Large intestine (tissue), 3 donors: Measurements from ENCODE around the gene ZBP1. TPM values are rescaled to one million over a fixed set of nuclear protein-coding genes. Genes with fewer than 3 reads are reported as not detected.

Experiments used
- DNase-seq, 2 donors: peaks; one replicate each; pipeline versions ENCODE4 v3.0.0 to v3.0.0-alpha.2; 2013
- H3K27ac ChIP-seq: one replicate; pipeline ENCODE4 v1.5.1; 2013; ENCODE audit warnings: low read length
- H3K27me3 ChIP-seq: 2 replicates; pipeline ENCODE4 v1.6.1; 2013; ENCODE audit warnings: low read length; ENCODE audit not compliant: control insufficient read depth, insufficient read depth
- H3K36me3 ChIP-seq: 2 replicates; pipeline ENCODE4 v1.6.1; 2013; ENCODE audit warnings: low read length; ENCODE audit not compliant: control insufficient read depth, insufficient read depth
- H3K4me1 ChIP-seq: one replicate; pipeline ENCODE4 v1.6.1; 2013; ENCODE audit warnings: low read length; ENCODE audit not compliant: control insufficient read depth, insufficient read depth
- H3K4me3 ChIP-seq: one replicate; pipeline ENCODE4 v1.5.1; 2013; ENCODE audit warnings: low read length
- H3K9me3 ChIP-seq: one replicate; pipeline ENCODE4 v1.6.1; 2013; ENCODE audit warnings: mild to moderate bottlenecking, low read depth, low read length, moderate library complexity; ENCODE audit not compliant: control insufficient read depth
- WGBS: methylation state at CpG from one replicate; pipeline ENCODE4 v1.1.5; 2013; ENCODE audit warnings: low lambda C conversion rate; ENCODE audit not compliant: insufficient coverage; 5-methylcytosine and 5-hydroxymethylcytosine counted together
- polyA plus RNA-seq: library from polyadenylated mRNA; unstranded; fragments of 120-200 nt; gene quantifications from one replicate; pipeline ENCODE4 v1.2.1, GENCODE V29; 2013

The ZBP1 gene
- polyA plus RNA-seq, 1 donor = 0.40 TPM

DNA sequence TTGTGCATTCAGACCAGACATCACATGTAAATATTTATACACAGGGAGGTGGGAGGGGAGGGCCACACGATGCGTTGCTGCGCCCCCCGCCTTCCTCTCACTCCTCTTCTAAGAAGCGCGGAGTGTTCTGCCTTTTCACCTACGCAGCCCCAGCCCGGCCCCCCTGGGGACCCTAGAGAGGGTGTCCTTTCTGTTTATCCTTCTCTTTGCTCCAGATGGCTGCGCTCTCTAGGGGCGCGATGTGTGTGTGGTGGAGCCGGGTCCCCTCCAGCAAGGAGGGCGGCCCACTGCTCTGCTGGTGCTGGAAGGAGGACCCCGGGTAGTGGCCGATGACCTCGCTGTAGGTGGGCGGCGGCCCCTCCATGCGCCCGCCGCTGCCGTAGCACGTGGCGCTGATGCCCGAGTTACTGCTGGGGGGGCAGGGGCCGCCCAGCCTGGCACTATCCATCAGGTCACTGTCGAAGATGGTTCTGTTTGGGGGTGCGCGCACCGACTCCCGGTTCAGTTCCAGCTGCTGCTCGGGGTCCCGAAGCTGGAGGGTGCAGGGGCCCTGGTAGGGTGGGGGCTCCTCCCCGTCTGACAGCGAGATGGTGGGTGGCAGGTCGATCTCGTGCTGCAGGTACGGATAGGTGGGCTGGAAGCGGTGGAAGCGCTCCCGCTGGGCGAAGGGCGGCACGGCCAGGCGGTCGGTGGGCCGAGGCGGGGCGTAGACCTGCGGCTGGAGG is 31.8 kb upstream of the ZBP1 start:
- no peaks in the 10 kb centered on the region for H3K4me1 ChIP-seq
- no CpG with 5 or more reads among the region's 50 CpGs for WGBS
- peak in 1 of 2 donors; percentile 35 for DNase-seq
- H3K4me3 ChIP-seq = no peak overlapping the region
- peaks cover 27% of the 10 kb centered on the region for H3K36me3 ChIP-seq
- H3K27me3 ChIP-seq = no peaks in the 10 kb centered on the region
- no peaks in the 10 kb centered on the region for H3K9me3 ChIP-seq
- H3K27ac ChIP-seq = no peak overlapping the region

DNA sequence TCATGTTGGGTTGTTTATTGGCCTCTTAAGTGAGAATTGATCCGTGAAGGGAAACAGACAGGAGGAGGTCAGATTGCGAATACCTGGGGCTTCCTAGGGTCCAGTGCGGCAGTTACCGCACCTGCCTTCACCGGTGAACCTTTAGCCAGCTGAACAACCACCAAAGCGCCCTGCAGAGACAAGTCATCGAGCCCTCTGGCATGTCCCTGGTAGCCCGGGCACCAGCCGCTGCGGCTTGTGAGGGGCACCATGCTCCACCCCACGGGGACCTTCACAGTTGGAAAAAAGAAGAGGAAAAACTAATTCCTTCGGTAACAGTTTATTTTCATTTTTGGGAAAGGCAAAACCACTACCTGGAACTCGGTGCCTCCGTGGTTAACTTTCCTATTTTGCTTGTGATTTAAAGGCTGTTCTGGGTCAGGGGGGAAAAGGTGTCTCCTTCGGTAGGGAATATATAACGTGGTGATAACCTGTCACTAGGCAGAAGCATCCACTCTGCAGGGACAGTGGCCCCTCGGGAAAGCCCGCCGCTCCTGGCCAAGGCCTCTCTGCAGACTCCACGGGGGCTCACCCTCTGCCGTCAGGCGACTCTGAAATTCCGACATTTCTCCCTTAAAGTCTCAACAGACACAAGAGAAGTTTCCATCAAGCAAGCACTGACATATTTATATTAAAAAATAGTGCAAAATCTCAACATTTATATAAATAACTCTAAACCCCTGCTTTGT is 30.7 kb upstream of the ZBP1 start:
- H3K36me3 ChIP-seq = peaks cover 19% of the 10 kb centered on the region
- no peak for DNase-seq

DNA sequence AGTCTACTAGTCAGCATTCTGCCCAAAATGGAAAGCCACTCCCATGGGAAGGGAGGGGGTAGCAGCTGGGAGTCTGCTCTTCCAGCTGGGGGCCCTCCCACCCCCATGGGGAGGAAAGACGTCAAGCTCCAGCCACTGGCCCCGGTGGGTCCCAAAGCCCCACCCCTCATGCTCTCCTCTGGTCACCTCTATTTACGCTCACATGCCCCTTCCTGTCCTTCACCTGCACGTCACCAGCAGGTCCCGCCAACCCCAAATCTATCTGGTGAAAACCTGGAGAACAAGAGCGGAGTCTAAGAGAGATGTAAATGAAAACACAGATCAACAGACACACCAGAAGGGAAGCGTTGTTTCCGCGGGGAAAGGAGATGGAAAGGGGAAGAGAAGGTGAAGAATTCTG is 30.0 kb upstream of the ZBP1 start:
- no peaks in the 10 kb centered on the region for H3K27me3 ChIP-seq
- DNase-seq = no peak

More for the DNA sequence above, 30.7 kb upstream of the ZBP1 start:
- no peak overlapping the region for H3K27ac ChIP-seq
- H3K9me3 ChIP-seq = no peaks in the 10 kb centered on the region
- no CpG with 5 or more reads among the region's 23 CpGs for WGBS
- no peaks in the 10 kb centered on the region for H3K27me3 ChIP-seq
- no peak overlapping the region for H3K4me3 ChIP-seq
- no peaks in the 10 kb centered on the region for H3K4me1 ChIP-seq

DNA sequence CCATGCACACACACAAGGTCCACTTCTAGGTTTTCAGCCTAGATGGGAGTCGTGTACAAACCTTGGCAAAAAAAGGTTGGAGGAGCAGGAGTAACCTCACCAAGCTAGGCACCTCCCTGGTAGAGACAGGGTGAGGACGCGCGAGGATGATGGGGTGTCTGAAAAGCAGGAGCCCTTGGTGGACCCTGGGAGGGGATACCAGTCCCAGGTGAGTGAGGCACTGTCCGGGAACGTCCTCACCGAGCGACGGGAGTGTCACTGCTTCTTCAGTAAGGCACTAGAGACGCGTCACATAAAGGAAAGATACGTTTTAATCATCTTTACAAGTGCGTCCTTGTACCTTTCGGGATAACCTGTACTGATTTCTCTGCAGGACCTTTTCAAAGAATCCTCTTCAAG is 29.4 kb upstream of the ZBP1 start:
- H3K4me1 ChIP-seq = no peaks in the 10 kb centered on the region
- no peak for DNase-seq
- WGBS = 92% methylated on average over 2 of the region's 14 CpGs
- peaks cover 19% of the 10 kb centered on the region for H3K36me3 ChIP-seq
- no peak overlapping the region for H3K27ac ChIP-seq
- H3K27me3 ChIP-seq = no peaks in the 10 kb centered on the region
- no peak overlapping the region for H3K4me3 ChIP-seq
- no peaks in the 10 kb centered on the region for H3K9me3 ChIP-seq

More for the DNA sequence above, 30.0 kb upstream of the ZBP1 start:
- Histone ChIP-seq H3K36me3 (peaks cover 19% of the 10 kb centered on the region), H3K27ac (no peak overlapping the region), H3K4me3 (no peak overlapping the region), H3K4me1 (no peaks in the 10 kb centered on the region), H3K9me3 (no peaks in the 10 kb centered on the region)
- no CpG with 5 or more reads among the region's 9 CpGs for WGBS

DNA sequence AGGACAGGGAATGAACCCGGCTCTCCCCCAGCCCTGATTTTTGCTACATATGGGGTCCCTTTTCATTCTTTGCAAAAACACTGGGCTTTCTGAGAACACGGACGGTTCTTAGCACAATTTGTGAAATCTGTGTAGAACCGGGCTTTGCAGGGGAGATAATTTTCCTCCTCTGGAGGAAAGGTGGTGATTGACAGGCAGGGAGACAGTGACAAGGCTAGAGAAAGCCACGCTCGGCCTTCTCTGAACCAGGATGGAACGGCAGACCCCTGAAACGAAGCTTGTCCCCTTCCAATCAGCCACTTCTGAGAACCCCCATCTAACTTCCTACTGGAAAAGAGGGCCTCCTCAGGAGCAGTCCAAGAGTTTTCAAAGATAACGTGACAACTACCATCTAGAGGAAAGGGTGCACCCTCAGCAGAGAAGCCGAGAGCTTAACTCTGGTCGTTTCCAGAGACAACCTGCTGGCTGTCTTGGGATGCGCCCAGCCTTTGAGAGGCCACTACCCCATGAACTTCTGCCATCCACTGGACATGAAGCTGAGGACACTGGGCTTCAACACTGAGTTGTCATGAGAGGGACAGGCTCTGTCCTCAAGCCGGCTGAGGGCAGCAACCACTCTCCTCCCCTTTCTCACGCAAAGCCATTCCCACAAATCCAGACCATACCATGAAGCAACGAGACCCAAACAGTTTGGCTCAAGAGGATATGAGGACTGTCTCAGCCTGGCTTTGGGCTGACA is 28.8 kb upstream of the ZBP1 start:
- WGBS = 81% methylated on average over 3 of the region's 15 CpGs
- Histone ChIP-seq H3K27ac (no peak overlapping the region), H3K4me3 (no peak overlapping the region), H3K4me1 (no peaks in the 10 kb centered on the region), H3K27me3 (no peaks in the 10 kb centered on the region), H3K36me3 (peaks cover 19% of the 10 kb centered on the region), H3K9me3 (no peaks in the 10 kb centered on the region)
- DNase-seq = no peak

DNA sequence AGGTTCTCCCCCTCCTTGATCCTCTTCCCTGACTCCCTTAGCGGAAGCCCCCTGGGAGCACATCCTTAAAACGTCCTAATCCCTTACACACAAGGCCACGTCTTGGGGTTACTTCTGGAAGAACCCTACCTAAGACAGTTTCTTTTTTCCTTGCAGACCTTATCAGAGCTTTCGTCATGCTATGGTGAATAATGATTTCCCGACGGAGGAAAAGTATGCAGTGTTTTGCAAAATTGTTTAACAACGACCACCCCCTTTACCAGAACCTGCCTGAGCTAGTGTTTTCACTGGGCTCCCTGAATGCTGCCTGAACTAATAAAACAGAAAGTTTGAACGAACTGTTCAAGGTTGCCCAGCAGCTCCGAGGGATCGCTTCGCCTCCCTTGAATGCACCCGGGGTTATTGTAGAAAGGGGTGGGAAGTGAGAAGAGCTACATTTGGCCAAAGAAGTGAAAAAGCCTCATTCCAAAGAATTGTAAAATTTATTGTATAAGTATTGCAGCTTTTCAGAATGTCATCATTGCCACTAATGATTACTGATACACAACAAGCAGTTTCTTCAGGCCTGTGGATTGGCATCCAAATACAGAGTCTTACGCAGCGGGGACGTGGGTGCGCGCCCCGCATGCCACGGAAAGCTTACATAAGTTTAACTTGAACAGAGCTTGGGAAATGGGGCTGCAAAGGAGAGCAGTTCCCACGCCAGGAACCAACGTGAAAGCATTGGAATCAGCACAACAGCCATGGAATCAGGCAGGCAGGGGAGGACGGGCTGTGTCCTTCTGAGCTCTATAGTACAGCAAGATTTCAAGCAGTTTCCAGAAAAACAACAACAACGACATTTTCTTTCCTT is 27.9 kb upstream of the ZBP1 start:
- WGBS = 83% methylated on average over 1 of the region's 23 CpGs
- peaks cover 19% of the 10 kb centered on the region for H3K36me3 ChIP-seq
- H3K4me1 ChIP-seq = no peaks in the 10 kb centered on the region
- no peak for DNase-seq
- H3K4me3 ChIP-seq = no peak overlapping the region
- no peaks in the 10 kb centered on the region for H3K27me3 ChIP-seq
- H3K9me3 ChIP-seq = no peaks in the 10 kb centered on the region
- no peak overlapping the region for H3K27ac ChIP-seq

DNA sequence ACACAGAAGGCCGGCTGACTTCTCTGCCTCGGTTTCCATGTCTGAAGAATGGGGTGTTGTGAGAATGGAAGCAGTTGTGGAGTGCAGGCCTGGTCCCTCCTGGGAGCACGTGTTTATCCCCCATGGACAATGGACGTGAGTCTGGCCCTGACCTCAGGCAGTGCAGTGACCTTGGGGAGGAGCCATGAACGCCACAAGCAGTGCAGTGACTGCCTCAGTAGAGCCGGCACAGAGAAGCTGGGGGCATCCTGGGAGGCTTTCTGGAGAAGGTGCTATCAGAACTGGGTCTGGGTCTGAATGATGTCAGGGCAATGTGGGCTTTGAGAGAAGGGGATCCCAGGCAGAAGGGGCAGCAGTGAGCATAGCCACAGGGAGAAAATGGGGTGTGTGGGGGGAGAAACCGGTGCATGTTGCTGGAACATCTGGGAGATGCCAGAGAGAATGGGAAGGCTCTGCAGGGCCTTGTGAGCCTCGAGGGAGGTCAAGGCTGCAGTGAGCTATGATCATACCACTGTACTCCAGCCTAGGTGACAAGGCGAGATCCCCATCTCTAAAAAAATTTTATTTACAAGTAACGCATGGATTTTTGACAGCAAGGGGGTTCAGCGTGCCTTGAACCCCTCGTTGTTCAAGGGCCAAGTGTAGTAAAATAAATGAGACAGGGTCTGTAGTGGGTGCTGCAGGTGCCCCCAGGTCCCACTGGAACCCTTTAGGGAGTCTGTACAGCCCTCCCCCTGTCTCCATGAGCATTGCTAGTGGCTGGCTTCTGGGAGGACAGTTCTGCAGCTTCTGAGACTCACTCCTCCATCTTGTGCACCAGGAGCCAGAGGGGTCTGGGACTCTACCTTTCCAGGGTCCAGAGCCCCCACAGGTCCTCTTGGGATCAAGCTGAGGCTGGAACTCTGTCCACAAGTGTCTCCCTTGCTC is 27.0 kb upstream of the ZBP1 start:
- Histone ChIP-seq H3K9me3 (no peaks in the 10 kb centered on the region), H3K4me3 (no peak overlapping the region), H3K4me1 (no peaks in the 10 kb centered on the region), H3K27ac (no peak overlapping the region), H3K36me3 (peaks cover 14% of the 10 kb centered on the region), H3K27me3 (no peaks in the 10 kb centered on the region)
- no peak for DNase-seq
- WGBS = 100% methylated on average over 1 of the region's 12 CpGs

DNA sequence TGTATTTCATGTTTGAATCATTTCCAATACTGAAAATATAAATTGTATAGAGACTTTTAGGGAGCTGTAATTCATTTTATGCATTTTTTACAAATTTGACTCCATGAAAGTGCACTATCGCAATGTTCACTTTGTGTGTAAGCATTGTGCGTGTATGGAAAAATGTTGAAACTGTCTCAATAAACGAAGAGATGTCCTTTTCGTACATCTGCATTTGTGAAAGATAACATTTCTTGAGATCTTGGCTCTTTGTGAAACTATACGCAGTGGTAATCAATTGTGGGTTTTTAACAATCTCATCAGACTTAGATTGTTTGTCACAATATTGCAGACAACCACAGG is 18.6 kb upstream of the ZBP1 start:
- no peak for DNase-seq
- no peaks in the 10 kb centered on the region for H3K4me1 ChIP-seq
- H3K27ac ChIP-seq = no peak overlapping the region
- no peaks in the 10 kb centered on the region for H3K36me3 ChIP-seq
- peaks cover 3% of the 10 kb centered on the region for H3K9me3 ChIP-seq
- H3K27me3 ChIP-seq = no peaks in the 10 kb centered on the region
- 83% methylated on average over 1 of the region's 5 CpGs for WGBS
- no peak overlapping the region for H3K4me3 ChIP-seq

DNA sequence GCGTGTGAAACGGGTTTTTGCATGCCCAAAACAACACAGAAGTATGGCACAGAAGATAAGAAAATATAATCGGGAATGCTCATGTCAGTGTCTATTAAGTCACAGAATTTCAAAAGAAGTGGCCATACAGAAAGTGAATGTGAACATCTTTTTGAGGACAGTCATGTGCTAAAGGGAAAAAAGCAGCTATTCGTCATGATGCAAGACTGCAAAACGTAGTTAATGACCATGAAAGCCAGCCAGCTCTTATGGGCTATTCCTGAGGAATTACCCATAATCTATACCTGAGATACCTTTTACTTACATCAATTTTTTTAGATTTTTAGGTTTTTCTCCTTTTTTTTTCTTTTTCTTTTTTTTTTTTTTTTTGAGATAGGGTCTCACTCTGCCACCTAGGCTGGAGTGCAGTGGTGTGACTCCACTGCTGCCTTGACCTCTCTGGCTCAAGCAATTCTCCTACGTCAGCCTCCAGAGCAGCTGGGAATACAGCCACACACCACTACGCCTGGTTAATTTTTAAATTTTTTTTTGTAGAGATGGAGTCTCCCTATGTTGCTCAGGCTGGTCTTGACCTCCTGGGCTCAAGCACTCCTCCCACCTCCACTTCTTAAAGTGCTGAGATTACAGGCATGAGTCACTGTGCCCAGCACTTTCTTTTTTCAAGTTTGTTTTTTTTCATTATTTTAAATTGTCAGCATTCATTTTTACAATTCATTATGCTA is 18.1 kb upstream of the ZBP1 start:
- no peak for DNase-seq
- Histone ChIP-seq H3K4me1 (no peaks in the 10 kb centered on the region), H3K27me3 (no peaks in the 10 kb centered on the region), H3K9me3 (peaks cover 3% of the 10 kb centered on the region), H3K36me3 (no peaks in the 10 kb centered on the region), H3K4me3 (no peak overlapping the region), H3K27ac (no peak overlapping the region)
- 67% methylated on average over 1 of the region's 7 CpGs for WGBS
